ENCODE measurements around the gene ZXDC.

Gene ZXDC

DNA sequence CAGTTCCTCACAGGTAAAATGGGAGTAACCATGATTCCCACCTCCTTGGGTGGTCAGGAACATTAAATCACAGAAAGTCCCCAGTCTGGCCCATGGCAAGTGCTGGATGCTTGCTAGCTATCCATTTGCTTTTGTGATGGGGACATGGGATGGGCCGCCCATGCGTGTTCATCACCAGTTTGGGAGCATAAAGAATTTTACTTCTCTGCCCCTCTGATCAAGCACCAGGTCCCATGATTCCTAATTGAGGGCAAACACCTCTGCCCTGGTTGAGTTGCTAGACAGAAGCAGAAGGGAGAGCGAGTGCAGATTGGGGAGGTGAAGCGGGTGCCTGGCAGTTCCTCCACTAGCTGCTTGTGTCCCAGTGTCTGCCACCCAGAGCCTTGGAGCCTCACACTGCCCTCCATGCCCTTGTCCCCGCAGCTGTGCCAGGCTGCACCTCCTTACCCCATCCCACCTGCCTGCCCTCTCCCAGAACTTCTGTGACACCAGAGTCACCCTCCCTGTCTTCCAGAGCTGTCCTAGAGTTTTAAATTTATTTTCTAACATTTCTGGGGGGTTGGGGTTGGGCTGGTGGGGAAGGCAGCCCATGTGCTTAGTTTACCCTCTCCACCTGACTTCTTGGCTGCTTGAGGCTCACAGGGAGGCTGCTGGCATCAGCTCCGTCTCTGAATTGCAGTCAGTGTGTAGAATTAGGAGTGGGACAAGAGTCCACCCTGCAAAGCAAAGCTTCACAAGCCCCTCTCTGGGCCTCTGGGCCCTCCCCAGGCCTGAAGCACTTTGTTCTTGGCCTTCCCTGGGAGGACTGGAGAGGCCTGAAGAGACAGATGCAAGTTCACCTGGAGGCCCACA, 62.6 kb downstream of the ZXDC start:
- no peak for DNase-seq

DNA sequence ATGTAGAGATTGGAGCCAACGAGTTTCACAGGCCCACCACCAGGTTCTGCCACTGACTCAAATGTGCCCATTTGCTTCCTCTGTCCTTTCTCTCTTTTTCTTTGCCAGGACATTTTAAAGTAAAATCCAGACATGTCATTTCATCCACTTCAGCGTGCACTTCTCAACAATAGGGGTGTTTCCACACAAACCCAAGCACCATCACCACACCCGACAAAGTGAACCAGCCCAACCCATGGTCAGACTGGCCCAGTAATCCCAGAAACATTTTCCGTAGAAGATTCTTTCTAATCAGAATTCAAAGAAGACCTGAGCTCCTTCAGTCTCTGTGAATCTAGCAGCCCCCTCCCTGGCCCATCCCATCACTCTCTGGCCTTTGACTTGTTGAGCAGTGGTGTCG, 67.6 kb downstream of the ZXDC start:
- no peak for DNase-seq

DNA sequence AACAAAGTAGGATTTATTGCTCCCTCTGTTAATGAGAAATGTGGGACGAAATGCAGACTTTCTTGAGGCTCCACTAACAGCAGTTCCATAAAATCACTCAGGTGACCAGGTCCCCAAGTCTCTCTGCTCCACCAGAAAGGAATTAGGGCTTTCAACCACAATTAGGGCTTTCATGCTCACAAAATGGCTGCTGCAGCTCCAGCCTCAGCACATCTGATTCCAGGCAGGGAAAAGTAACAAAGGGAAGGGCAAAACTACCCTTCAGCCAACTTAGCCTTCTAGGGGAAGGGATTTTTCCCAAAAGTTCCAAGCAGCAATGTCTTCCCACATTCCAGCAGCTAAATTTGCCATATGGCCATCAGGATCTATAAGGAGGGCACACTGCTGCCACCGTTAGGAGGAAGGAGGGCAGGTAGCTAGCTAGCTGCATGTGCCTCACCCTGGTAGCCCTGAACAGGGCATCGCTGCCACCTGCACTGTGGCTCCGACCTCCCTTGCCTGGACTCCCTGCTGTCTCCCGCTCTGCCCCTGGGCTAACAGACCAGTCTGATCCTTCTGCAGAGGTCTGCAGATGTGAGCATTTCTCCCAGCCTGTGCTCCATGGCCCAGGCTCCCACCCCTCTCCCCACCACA, 68.2 kb downstream of the ZXDC start:
- no peak for DNase-seq

DNA sequence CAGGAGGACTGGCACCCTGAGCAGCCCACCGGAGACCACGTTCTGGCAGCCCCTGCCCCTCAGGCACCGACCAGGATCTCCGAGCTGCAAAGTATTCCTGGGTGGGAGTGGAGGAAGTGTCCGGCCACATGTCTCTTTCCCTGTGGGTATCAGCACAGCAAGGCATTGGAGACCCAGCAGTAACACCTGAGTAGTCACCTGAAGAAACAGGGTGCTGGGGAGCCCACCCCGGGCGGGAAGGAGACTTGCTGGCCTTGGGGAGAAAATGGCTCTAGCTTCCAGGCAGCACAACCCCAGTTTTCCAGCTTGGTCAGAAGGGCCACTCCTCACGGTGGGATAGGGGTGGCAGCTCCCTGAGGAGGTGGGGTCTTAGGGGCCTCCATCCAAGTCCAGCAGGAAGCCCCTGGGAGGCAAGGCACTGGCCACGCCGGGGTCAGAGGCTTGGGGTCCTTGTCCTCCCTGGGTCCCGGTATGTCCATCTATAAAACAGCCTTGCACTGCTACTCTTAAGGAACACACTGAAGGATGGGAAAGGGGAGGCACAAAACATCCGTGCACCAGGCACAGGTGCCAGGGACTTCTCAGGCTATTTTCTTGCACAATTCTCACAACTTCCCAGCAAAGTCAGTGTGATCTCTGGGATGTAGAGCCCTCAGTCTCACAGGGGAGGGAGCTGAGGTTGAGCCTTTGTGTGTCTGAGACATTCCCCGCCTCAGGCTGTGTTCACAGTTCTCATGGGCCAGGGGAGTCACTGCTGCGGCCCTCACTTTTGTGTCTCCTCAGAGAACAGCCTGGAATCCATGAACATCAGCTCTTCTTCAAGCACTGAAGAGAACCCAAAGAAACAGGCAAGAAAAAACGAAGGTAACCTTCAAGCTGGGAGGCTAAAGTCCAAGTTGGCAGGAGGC, 69.0 kb downstream of the ZXDC start:
- DNase-seq: no peak

DNA sequence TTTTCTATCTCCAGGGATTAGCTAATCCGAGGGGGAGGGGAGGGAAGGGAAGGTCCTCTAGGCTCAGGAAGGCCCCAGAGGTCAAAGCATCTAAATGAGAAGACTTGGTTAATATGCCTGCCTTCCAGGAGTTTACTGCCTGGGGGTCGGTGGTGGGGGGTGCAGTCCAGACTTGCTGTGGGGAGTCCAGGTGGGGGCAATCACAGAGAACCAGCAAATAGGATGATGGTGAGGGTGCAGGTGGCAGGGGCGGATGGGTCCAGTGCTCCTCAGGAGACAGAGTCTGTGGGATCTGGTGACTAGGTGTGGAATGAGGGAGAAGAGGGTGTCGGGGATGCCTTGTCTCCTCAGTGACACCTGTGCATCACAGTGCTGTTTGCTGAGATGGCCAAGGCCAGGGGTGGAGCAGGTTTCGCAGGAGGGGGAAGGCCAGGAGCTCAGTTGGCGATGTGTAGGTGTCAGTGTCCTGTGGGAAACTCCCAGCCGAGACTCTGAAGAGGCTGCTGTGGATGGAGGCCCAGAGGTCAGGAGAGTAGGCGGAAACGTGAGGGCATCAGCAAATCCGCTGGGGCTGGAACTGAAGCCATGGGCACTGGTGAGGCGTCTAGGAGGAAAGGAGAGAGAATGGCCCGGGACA, 72.9 kb downstream of the ZXDC start:
- DNase-seq: no peak

DNA sequence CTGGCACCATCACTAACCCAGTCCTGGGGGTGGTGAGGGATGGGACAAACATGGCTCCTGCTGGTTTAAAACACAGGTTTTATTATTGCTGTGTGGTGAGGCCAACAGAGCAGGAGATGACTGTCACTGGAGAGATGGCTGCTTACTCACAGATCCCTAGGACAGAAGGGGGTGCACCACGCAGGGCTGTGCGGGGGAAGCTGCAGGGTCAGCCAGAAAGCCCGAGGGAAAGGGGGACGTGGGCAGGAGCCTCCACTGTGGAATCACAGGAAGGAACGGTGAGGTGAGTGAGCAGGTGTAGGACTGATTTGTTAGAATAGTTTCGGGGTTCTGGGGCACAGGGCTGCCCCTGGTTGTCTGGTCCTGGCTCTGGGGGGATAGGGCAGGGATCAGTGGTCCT, 73.5 kb downstream of the ZXDC start:
- no peak for DNase-seq

- no peak for DNase-seq
These were observed 74.0 kb downstream of the ZXDC start for GRCh38 chr3:126401611-126402160.

DNA sequence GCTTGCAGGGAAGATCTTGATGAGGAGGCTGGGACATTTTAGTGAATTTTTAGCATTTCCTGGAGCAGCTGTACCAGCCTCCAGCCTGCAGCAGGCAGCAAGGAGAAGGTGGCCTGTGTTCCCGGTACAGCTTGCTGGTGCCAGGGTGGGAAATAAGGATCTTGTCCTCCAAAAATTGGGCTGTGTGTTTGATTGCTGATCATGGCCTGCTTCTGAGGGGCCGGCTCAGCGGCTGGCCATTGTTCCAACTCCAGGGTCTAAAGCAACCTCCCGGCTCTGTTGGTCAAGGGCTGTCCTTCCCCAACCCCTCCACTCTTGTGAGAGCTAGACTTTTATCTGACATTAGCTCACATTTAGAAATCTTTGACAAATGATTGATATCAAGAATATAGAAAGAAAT, 75.9 kb downstream of the ZXDC start:
- DNase-seq: no peak

DNA sequence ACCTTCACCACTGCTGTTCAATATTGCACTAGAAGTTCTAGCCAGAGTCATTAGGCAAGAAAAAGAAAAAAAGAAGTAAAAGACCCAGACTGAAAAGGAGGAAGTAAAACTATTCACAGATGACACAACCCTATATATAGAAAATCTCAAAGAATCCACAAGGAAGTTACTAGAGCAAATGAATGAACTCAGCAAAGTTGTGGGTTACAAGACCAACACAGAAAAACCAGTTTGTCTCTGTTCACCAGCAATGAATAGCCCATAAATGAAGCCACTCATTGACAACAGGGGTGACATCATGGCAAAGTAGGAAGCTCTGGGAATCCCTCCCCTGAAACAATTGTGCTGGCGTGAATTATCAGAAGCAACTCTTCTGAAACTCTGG, 76.3 kb downstream of the ZXDC start:
- DNase-seq: no peak

DNA sequence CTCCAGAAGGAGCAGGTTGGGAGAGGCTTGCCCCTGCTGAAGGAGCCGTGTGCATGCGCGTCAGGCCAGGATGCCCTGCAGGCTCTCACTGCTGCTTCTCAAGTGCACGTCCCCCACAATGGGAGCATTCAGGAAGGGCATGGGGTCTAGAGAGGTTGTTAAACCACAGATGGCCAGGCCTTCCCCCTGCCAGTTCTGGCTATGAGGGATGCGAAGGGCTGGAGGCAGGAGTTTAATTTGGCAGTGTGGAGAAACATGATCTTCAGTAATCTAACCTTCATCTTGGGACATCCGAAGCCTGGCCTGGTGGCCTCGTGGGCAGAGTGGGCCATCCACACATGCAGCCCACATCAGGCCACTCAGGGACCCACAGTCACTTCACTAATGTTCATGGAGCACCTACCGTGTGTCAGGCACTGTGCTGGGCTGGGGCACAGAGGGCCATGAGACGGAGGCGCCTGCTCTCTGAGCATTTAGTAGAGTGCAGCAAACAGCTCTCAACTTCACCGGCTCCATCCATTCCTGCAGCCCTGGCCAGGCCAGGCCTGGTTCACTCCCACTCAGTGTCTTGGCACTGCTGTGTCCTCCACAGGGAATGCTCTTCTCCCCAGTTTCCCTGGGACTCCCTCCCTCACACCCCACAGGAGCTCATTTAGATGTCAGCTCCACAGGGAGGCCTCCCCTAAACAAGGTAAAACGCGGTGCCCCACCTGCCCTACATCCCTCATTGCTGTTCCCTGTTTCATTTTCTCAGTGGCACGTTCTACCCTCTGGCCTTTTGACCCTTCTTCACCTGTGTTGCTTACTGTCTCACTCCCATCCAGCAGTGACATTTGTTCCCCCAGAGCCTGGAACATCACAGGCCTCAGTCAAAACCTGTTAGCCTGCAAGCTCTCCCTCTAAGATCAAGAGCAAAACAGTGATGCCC, 77.0 kb downstream of the ZXDC start:
- no peak for DNase-seq

- no peak for DNase-seq
These were observed 77.9 kb downstream of the ZXDC start for GRCh38 chr3:126397610-126398422.

- DNase-seq: no peak
These were observed 79.2 kb downstream of the ZXDC start for GRCh38 chr3:126396536-126396935.

GRCh38 chr3:126395846-126396513, 79.7 kb downstream of the ZXDC start:
- DNase-seq: no peak

- no peak for DNase-seq
These were observed 80.7 kb downstream of the ZXDC start for GRCh38 chr3:126394977-126395321.

DNA sequence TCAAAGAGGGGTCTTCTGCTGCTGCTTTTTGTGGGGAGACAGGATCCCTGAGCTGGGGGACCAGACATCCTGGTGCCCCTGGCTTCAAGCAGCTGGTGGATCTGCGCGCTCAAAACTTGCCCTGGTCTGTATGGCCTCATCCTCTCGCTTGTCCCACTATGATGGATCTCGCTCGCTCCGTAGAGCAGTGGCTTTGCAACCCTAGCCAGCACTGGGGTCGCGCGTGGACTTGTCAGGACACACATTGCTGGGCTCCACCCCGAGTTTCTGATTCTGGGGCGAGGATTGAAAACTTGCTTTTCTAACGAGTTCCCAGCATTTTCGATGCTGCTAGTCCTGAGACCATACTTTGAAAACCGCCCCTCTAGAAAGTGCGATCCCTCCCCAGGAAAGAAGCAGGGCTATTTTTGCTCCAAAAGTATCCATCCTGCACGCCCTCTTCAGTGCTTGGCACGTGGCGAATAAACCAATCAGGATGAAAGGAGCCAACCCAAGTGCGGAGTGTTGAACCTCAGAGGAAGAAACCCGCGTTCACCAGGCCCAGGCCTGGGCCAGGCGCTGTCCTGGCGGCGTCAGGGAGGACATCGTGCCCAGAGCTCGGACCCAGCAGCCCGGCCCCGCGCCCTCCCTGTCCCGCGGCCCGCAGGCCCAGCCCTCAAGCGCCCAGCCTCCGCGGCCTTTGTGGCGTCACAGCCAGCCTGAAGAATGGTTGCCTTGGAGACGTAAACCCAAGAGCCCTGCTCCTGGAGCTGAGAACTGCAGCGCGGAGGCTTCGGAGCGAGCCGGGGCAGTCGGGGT, 81.3 kb downstream of the ZXDC start, which contains the start of gene CFAP100:
CFAP100 (plus strand) TSS at position 731 of the 798 bp plus-strand sequence. CDS start 1,092 bp downstream, outside the sequence.
- DNase-seq: no peak

DNA sequence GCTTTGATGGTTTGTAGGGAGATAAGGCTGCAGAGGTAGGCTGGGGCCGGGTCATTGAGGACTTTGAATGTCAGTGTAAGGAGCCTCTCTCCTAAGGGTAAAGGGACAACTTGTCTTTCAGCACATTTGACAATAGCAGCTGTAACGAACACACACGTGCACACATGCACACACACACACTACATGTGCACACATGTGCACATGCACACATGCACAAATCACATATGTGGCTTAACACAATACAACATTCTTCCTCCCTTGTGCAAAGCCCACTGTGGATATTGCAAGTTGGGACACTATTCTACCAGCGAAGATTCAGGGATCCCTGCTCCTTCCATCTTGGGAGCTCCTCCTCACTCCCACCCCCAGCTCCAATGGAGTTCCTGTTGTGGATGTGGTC, 82.1 kb downstream of the ZXDC start:
- DNase-seq: no peak

- DNase-seq: no peak
These were observed 83.4 kb downstream of the ZXDC start for GRCh38 chr3:126392246-126392645.

- DNase-seq: no peak
These were observed 84.1 kb downstream of the ZXDC start for GRCh38 chr3:126391631-126392030.

GRCh38 chr3:126390751-126391150, 84.9 kb downstream of the ZXDC start:
- DNase-seq: no peak

Measured in central memory CD4-positive, alpha-beta T cell (primary cell).